Vagina (tissue), 2 donors: ENCODE measurements around the gene CRLF3.

ENCODE experiments used
- POLR2A ChIP-seq, 2 donors: fragments of 450-650 bp; IDR thresholded peaks; one replicate each; pipeline ENCODE4 v1.6.1; 2017; ENCODE audit warnings: antibody characterized with exemption in 2 of 2, mild to moderate bottlenecking in 2 of 2, moderate library complexity in 2 of 2
- POLR2AphosphoS5 ChIP-seq, 2 donors: sonication (generic); formaldehyde crosslinking; IDR thresholded peaks; one replicate each; pipeline ENCODE4 v1.9.0; 2017; ENCODE audit warnings: antibody characterized with exemption in 2 of 2, mild to moderate bottlenecking in 2 of 2, low read depth in 1 of 2; ENCODE audit not compliant: insufficient read depth in 1 of 2
- TF ChIP-seq, protein P1 (sequence below), 3 experiments: fragments of 450-650 bp in 2 of 3; fragments of 200-600 bp in 1 of 3; sonication (generic) in 1 of 3; IDR thresholded peaks; one replicate each; pipeline ENCODE4 v1.5.1; 2017 to 2019; ENCODE audit warnings: antibody characterized with exemption in 3 of 3, mild to moderate bottlenecking in 2 of 3, moderate library complexity in 2 of 3

DNA sequence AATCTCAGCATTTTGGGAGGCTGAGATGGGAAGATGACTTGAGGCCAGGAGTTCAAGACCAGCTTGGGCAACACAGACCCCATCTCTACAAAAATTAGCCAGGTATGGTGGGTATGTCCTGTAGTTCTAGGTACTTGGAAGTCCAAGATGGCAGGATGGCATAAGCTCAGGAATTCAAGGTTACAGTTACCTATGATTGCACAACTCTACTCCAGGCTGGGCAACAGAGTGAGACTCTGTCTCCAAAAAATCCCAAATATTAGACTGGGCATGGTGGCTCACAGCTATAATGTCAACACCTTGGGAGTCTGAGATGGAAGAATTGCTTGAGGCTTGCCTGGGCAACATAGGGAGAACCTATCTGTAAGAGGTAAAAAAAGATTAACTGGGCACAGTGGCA, 63.4 kb downstream of the CRLF3 start:
- TF ChIP-seq, protein P1, sequence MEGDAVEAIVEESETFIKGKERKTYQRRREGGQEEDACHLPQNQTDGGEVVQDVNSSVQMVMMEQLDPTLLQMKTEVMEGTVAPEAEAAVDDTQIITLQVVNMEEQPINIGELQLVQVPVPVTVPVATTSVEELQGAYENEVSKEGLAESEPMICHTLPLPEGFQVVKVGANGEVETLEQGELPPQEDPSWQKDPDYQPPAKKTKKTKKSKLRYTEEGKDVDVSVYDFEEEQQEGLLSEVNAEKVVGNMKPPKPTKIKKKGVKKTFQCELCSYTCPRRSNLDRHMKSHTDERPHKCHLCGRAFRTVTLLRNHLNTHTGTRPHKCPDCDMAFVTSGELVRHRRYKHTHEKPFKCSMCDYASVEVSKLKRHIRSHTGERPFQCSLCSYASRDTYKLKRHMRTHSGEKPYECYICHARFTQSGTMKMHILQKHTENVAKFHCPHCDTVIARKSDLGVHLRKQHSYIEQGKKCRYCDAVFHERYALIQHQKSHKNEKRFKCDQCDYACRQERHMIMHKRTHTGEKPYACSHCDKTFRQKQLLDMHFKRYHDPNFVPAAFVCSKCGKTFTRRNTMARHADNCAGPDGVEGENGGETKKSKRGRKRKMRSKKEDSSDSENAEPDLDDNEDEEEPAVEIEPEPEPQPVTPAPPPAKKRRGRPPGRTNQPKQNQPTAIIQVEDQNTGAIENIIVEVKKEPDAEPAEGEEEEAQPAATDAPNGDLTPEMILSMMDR (IDR thresholded peaks at IDR 0.05) = no peak
- TF ChIP-seq POLR2A (IDR thresholded peaks at IDR 0.05) = no peak
- TF ChIP-seq POLR2AphosphoS5 (IDR thresholded peaks at IDR 0.05; ENCODE audit: insufficient read depth in 1 of 2, low read depth in 1 of 2) = no peak
